Measurements from ENCODE around the gene MESP1.

DNA sequence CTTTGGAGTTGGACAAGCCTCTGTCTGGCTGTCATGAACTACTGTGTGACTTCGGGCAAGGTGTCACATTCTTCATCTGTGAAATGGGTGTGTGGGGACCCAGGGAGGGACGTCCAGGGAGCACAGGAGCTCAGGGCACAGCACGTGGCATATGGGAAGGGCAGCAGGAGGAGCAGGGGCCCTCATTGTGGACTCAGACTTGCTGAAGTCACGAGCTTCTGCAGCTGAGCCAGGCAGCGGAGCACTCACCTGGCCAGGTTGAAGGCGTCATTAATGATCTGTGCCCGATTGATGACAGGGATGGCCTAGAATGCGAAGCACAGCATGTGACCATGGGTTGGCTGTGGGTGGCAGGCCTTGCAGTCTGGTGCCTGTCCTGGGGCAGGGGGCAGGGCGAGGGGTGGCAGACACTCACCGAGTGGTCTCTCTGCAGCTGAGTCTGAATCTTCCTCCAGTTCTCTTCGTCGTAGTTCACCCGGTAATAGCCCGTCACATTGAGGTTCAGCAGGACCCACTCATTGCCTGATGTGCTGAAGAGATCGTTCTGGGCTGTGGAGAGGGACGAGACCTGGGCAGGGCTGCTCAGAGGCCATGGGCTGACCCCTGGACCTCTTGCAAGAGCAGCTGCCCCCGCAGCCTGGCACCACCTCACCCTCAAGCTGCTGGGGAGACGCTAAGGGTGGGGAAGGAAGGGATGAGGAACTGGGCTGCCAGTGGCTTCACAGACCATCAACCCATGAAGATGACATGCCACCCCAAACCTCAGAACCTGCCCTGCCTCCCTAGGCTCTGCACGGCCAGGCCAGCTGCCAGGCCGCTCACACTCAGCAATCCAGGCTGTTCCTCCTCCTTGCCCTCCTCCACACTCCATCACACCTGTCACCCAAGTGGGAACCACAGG lies 48.2 kb upstream of the MESP1 start:
- TF ChIP-seq, protein P1, sequence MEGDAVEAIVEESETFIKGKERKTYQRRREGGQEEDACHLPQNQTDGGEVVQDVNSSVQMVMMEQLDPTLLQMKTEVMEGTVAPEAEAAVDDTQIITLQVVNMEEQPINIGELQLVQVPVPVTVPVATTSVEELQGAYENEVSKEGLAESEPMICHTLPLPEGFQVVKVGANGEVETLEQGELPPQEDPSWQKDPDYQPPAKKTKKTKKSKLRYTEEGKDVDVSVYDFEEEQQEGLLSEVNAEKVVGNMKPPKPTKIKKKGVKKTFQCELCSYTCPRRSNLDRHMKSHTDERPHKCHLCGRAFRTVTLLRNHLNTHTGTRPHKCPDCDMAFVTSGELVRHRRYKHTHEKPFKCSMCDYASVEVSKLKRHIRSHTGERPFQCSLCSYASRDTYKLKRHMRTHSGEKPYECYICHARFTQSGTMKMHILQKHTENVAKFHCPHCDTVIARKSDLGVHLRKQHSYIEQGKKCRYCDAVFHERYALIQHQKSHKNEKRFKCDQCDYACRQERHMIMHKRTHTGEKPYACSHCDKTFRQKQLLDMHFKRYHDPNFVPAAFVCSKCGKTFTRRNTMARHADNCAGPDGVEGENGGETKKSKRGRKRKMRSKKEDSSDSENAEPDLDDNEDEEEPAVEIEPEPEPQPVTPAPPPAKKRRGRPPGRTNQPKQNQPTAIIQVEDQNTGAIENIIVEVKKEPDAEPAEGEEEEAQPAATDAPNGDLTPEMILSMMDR (IDR thresholded peaks at IDR 0.05 in 8 of 11, conservative IDR thresholded peaks at IDR 0.05 in 3 of 11) = no peak
- TF ChIP-seq POLR2AphosphoS5 (IDR thresholded peaks at IDR 0.05) (no peak), POLR2A (IDR thresholded peaks at IDR 0.05) (no peak)

Data from spleen (tissue), 7 donors.